Measurements from ENCODE around the gene RPL12.

Gene RPL12

GRCh38 chr9:127402401-127403090 lies 48.7 kb downstream of the RPL12 start:
- no peak for DNase-seq

- DNase-seq: no peak
Observed at GRCh38 chr9:127399736-127400269, 51.4 kb downstream of the RPL12 start.

- no peak for DNase-seq
Observed at GRCh38 chr9:127398715-127399400, 52.3 kb downstream of the RPL12 start.

GRCh38 chr9:127398275-127398647 lies 52.9 kb downstream of the RPL12 start:
- no peak for DNase-seq
